Thyroid gland (tissue), 4 donors: ENCODE measurements around the gene DUXA.

Experiments used
- CTCF ChIP-seq, 6 experiments: fragments of 200-600 bp in 3 of 6; fragments of 450-650 bp in 3 of 6; sonication (generic) in 3 of 6; IDR thresholded peaks; one replicate each; pipeline ENCODE4 v1.5.1; 2016 to 2019; ENCODE audit warnings: antibody characterized with exemption in 6 of 6, mild to moderate bottlenecking in 2 of 6, inconsistent platforms in 1 of 6, moderate library complexity in 1 of 6
- POLR2A ChIP-seq, 2 donors: fragments of 450-650 bp; IDR thresholded peaks; one replicate each; pipeline ENCODE4 v1.6.1; 2017; ENCODE audit warnings: antibody characterized with exemption in 2 of 2, mild to moderate bottlenecking in 2 of 2, moderate library complexity in 1 of 2

- TF ChIP-seq CTCF (IDR thresholded peaks at IDR 0.05) (no peak), POLR2A (IDR thresholded peaks at IDR 0.05) (no peak)
Measured at GRCh38 chr19:57123882-57124281, 43.4 kb downstream of the DUXA start.
